K562 (cell line): ENCODE data around the gene CCDC192.

Experiments
- JUND ChIP-seq, 2 experiments: IDR thresholded peaks; 2 replicates in 1 of 2; 3 replicates in 1 of 2; pipeline ENCODE4 v1.6.1; 2011; ENCODE audit warnings: borderline replicate concordance in 2 of 2, low read depth in 2 of 2, low read length in 2 of 2, improper control_type of control experiment in 1 of 2, missing biosample characterization in 1 of 2, missing genetic modification characterization in 1 of 2, missing genetic modification reagents in 1 of 2
- ZNF518B ChIP-seq: fragments of 250-450 bp; sonication (Bioruptor Pico); IDR thresholded peaks from 2 replicates; pipeline ENCODE4 v1.5.0; 2021; ENCODE audit warnings: mild to moderate bottlenecking, moderate library complexity

GRCh38 chr5:127665641-127666040, 37.5 kb upstream of the CCDC192 start:
- no peak for TF ChIP-seq JUND (IDR thresholded peaks at IDR 0.05; ENCODE audit: borderline replicate concordance, low read depth, low read length)
- no peak for TF ChIP-seq JUND (tag; IDR thresholded peaks at IDR 0.05; ENCODE audit: borderline replicate concordance, low read depth, low read length)
- TF ChIP-seq ZNF518B: no peak
